Activated effector memory CD4-positive, alpha-beta T cell treated with anti-CD3 and anti-CD28 coated beads, Interleukin-2, amount 50 U/mL, for 16 hours (primary cell): ENCODE measurements around the gene RLIM.
"Not testable (repeated sequence)": the region's sequence is repeated elsewhere in the genome, so short reads cannot be mapped to it uniquely, and the experiment has no call there.

Experiments used
- DNase-seq: peaks from one replicate; pipeline ENCODE4 v3.0.0-alpha.2; 2020

RLIM gene, protein sequence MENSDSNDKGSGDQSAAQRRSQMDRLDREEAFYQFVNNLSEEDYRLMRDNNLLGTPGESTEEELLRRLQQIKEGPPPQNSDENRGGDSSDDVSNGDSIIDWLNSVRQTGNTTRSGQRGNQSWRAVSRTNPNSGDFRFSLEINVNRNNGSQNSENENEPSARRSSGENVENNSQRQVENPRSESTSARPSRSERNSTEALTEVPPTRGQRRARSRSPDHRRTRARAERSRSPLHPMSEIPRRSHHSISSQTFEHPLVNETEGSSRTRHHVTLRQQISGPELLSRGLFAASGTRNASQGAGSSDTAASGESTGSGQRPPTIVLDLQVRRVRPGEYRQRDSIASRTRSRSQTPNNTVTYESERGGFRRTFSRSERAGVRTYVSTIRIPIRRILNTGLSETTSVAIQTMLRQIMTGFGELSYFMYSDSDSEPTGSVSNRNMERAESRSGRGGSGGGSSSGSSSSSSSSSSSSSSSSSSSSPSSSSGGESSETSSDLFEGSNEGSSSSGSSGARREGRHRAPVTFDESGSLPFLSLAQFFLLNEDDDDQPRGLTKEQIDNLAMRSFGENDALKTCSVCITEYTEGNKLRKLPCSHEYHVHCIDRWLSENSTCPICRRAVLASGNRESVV

DNA sequence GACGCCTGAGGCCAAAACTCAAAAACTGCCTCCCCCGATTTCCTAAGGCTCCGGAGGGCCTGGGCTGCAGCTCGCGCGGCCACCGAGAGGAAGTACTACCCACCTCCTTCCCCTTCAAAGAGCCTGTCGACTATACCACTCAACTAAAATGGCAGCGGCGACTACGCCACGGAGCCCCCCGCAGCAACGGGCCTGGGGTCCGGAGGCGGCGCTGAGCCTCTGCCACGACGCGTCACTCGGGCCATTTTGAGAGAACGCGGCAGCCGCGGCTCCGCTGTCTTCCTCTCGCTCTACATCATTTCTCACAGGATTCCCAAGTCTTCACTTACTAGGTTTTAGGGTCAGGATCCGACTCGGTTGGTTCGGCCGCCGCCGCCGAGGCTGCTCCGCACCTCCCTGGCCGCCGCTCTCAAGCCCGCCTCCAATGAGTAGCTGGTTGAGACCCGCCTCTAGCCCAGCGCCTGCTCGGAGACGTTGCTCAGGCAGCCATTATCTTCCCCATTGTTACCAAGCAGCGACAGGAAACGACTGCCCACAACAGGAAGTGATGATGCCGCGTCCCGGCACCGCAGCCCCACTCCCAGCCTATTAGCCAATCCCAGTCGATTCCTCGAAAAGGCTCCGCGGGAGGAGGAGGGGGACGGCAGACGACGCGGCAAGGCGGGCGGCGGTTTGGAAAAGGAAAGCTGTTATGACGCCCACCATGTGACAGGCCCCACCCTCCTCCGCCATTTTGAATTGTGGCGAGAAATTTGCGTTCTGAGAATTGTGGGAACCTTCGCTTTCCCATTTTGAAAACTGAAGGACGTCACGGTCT, at the start of gene RLIM:
Gene RLIM (minus strand): TSS at position 532 of the 817 bp plus-strand sequence. CDS start 18,647 bp downstream, outside the sequence.
- peak; percentile 96 for DNase-seq

DNA sequence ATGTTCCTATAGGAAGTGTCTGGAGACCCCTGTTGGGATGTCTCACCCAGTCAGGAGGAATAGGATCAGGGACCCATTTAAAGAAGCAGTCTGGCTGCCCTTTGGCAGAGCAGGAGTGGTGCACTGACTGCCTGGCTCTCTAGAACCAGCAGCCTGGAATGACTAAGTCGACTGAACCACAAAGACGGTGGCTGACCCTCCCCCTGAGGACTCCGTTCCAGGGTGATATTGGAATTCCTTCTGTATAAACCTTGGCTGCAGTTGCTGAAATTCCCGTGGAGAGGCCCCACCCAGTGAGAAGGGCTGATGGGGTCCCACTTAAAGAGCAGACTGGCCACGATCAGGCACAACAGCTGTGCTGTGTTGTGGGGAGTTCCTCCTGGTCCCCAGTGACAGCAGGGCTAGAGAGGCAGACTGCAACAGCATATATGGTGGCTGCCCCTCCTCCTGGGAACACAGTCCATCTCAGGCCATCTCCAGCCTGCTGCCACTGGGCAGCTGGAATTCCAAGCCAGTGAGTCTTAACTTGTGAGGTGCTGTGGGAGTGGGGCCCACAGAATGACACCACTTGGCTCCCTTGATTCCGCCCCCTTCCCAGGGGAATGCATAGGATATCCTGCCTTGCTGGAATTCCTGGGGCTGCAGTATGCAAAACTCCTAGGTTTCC, 41.8 kb upstream of the RLIM start:
- no peak for DNase-seq

DNA sequence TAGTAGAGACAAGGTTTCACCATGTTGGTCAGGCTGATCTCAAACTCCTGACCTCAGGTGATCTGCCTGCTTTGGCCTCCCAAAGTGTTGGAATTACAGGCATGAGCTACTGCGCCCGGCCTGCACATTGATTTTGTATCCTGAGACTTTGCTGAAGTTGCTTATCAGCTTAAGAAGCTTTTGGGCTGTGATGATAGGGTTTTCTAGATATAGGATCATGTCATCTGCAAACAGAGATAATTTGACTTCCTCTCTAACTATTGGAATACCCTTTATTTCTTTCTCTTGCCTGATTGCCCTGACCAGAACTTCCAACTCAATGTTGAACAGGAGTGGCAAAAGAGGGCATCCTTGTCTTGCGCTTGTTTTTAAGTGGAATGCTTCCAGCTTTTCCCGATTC, 40.5 kb upstream of the RLIM start:
- DNase-seq: not testable (repeated sequence)

DNA sequence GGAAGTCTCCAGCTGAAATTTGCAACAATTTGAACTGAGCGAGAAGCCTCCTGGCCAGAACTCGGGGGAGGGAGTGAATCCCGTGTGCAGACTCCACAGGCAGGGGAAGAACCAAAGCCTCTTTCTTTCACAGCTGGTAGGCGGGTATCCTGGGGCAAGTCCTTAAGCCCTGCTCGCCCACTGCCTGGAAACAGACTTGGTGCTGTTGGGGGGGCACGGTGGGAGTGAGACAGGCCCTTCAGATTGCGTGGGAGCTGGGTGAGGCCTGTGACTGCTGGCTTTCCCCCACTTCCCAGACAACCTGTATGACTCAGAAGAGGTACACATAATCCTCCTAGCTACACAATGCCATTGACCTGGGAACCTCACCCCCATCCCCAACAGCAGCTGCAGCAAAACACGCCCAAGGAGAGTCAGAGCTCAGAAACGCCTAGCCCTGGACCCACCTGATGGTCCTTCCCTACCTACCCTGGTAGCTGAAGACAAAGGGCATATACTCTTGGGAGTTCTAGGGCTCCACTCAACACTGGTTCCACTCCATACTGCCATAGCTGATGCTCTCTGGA, 22.4 kb upstream of the RLIM start:
- no peak for DNase-seq

DNA sequence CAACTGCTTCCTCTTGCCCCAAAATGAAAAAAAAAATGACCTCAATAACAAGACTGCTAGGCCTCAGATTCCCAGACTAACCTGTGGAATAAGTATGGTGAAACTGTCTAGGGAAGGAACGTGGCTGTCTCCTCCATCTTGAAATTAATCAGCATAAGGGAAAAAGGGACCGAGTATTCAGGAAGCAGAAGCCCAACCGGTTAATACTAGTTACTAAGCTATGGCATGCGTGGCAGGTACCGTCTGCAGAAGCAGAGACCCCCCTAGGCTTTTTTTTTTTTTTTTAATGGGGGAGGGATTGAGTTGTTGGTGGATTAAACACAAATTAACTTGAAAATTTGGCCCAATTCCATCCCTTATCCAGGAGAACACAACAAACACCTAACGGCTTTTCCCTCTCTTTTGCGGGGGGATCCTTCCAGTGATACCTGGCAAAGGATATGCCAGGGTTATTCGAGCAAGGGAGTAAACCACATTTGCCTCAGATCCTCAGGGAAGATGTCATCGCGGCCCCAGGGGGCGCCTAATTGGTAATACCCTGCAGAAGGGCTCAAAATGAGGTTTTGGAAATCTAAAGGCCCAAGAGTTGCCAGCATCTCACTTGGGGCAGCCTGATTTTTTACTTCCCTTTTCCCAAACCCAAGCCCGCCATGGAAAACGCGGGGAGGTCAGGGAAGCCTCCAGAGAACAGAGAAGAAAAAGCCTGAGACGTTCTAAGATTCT, 893 bp downstream of the RLIM start:
- DNase-seq: peak; percentile 66

DNA sequence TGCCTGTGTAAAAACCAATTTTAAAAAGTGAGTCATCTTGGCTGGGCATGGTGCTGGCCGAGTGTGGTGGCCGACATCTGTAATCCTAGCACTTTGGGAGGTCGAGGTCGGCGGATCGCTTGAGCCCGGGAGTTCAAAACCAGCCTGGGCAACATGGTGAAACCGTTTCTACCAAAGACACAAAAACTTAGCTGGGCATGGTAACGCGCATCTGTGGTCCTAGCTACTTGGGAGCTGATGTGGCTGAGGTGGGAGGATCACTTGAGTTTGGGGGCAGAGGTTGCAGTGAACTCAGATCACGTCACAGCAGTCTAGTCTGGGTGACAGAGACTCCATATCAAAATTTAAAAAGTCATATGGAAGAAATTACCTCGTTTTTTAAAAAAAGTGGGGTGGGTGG, 7.6 kb downstream of the RLIM start:
- no peak for DNase-seq

DNA sequence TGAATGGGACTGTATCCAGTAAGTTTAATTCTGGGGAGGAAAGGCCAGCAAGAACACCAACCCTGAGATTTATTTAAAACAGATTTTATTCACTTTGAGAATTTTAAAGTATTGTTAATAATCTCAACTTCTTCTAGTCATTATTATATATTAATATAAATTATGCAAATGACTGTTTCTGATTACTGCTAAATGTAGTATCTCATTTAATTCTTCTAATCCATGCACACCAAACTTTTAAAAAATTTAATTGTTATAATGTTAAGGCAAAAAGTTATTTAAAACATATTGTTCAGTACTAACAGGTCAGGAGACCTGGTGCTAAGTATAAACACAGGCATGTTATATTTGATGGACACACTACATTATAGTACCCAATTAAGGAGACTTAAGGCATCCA, 8.1 kb downstream of the RLIM start:
- no peak for DNase-seq

DNA sequence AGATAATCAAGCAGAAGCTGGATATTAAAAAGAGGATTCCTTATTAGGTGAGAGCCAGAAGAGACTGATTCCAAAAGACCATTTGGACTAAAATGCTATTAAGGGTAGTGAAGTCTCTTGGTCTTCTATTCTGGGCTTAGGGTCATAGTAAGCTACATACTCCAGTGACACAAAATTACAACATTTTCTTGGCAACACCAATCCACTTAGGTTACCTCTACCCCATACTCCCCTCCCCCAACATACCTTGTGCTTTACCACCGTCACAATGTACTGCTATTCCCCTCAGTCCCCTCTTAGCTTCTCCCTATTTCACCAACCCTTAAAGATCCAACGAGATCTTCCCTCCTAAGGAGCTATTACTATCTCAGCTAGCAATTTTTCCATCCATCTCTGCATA, 11.4 kb downstream of the RLIM start:
- DNase-seq: no peak

DNA sequence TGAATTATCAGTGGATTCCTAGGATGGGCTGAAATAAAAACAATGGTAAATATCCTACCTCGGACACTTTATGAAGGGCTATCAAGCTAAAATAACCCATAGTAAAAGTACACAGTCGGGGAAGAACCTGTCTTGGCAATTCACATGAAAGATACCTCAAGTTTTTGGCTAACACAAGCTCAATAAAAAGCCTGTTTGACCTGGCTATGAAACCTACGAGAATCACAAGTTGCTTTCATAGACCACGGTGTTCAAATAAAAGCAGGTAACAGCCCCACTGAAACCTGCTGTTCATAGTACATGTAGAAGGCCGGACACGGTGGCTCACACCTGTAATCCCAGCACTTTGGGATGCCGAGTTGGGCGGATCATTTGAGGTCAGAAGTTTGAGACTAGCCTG, 12.3 kb downstream of the RLIM start:
- DNase-seq: no peak

DNA sequence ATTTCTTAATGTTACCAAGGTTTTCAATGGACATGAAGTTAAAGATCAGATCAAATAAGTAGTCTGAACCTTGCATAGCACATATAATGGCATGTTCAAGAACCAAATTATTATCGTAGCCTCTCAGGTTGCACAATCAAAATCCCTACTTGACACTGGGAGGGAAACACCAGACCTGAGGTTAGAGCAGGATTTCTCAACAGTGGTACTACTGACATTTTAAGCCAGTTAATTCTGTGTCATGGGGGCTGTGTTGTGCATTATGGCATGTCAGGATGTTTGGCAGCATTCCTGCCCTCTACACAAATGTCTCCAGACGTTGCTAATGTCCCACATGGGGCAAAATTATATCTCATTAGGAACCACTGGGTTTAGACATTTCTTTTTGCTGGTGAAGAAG, 20.8 kb downstream of the RLIM start:
- DNase-seq: no peak

DNA sequence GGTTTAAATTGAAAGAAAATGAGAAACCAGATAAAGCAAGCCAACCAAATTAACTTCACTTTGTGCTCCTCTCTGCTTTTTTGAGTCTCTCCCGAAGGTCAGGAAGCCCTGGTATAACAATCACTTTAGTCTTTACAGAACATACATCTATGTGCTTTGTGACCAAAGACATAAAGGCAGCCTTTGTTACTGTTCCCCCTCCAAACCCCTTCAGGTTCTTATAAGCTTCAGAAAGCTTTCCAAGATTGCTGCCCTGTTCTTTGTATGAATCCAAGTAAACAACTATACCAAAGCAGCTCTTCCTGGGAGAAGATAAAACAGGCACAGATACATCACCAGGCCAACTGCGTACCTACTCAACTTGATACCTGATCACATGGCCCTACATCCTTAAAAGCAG, 28.7 kb downstream of the RLIM start:
- no peak for DNase-seq

DNA sequence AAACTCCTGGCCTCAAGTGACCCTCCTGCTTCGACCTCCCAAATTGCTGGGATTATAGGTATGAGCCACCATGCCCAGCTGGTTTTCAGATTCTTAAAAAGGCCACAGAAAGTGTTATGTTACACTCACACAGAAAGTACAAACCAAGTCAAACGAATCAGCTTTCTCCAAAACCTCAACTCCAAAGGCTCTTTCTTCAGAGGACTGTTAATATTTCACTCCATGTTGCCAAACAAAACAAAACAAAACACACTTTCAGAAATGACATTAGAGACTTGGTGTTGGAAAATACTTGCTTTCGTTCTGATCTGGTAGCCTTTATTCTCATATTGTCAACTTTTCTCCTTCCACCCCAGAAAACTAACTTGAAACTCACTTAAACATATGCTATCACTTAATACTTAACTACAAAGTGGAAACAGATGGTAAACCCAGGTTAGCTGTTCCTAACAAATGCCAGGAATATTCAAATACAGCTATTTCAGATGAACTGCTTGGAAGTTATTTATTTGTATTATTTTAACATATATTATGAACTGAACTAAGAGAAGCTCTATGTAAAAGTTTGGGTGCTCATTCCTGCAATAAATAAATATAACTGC, 34.7 kb downstream of the RLIM start:
- no peak for DNase-seq

DNA sequence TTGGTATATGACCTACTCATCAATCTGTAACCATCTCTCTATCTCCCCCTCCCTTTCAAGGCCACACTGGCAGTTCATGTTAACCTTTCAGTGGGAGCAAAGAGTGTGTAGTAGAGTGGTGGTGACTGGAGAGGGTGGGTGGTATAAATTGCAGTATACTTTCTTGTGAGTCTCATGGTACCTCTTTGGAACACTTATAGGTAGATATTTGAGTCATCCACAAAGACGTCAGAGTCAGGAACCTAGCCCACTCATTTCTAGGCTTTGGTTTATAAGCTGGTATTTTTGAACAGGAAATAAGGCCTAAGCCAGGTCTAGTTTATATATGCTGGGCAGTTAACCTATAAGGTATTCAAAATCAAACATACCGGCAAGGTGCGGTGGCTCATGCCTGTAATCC, 36.3 kb downstream of the RLIM start:
- no peak for DNase-seq

DNA sequence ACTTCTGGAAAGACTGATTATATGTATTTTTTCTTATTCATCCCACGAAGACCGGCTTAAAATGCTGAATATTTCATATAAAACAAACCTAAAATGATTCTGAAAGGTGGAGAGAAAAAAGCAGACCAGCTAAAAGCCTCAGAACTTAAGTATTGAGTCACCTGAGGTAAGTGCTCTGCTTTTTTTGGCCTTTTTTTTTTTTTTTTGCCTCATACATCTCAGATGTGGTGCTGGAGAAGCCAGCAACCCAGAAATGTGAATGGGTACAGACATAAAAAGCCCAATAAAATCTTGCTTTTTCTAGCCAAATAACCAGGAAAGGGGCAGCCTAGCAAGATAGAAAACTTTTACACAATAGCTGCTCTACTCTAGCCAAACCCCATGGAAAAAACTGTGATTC, 57.0 kb downstream of the RLIM start:
- DNase-seq: no peak

DNA sequence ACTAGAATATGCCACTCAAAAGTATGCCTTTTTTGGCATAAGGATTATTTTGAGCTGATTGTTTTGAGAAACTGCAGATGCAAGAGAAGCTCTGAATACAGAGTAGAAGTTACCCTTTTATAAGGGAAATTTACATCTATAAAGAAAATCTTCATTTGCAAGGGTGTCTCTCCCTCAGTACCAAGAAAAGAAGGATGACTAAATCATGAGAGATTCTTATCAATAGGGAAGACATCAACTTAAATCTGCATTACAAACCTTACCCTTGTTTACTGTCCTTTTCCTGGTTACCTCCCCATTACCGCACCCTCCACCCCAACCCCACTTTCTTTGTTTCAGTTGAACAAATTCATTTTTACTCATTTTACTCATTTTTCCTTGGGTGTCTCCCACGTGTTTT, 62.5 kb downstream of the RLIM start:
- no peak for DNase-seq

DNA sequence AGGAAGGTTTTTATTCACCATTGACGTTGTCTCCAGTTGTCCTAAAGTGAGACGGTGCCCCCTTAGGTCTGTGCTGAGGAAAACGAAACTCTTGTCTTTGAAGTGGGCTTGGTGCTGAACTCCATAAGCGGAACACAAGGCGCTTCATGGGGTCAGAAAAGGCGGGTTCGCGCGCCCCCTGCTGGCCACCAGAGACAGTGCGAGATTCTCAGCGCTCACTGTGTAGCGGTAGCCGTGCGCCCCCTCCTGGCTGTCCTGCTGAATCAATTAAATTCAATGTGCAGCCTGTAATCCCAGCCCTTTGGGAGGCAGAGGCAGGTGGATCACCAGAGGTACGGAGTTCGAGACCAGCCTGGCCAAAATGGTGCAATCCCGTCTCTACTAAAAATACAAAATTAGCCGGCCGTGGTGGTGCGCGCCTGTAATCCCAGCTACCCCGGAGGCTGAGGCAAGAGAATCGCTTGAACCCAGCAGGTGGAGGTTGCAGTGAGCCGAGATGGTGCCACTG, 64.1 kb downstream of the RLIM start:
- peak; percentile 94 for DNase-seq

DNA sequence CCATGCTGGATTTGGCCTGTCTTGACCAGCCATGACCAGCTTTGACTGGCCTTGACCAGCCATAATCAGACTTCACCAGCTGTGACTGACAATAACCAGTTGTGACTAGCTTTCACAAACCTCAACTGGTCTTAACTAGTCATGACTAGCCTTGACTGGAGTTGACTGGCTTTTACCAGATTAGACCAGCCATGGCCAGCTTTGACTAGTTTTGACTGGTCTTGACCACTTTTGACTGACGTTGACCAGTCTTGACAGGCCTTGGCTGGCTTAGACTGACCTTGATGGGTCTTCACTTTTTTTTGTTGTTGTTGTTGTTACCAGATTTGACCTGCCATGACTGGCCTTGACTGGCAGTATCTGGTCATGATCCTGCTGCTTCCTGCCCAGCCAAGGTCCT, 67.4 kb downstream of the RLIM start:
- no peak for DNase-seq

DNA sequence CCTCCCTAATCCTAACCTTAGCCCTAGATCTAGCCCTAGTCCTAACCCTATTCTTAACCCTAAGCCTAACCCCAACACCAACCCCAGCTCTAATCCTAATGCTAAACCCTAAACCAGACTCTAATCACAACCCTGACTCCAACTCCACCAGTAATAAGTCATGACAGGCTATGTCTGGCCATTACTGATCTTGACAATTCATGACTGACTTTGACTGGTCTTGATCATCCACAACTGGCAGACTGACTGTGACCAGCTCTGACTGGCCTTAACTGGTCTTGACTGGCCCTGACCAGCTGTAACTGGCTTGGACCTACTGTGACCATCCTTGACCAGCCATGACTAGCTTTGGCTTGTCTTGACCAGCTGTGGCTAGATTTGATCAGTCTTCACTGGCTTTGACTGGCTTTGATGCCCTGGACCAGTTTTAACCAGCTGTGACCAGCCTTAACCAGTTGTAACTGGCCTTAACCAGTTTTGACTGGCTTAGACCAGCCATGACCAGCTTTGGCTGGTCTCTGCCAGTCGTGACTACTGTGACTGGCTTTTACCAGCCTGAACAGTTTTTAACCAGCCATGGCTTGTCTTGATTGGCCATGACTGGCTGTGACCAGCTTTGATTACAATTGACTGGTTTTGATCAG, 68.4 kb downstream of the RLIM start:
- no peak for DNase-seq

DNA sequence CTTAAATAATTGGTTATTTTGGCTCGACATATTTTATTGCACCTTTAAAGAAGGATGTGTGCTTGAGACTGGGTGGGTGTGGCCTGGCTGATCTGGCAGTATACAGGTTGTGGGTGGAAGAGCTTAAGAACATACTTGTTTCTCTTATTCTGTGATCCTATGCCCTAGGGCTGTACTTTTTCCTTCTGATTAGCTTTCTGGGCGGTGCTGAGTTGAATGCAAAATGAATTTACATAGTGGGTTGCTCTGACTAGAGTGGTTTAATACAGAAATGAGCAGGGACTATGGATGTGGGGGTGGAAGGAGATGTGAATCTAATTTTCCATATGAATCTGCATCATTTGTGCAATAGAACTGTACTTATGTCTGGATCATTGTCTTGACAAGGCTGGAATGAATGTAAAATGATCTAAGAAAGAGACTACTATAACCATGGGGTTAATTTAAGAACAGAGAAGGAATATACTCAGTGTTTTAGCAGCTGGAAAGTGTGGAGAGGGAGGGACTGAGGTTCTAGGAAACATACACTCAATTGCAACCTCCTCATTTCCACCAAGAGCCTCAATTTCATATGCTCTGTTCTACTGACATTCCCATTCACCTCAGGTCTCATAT, 73.7 kb downstream of the RLIM start:
- DNase-seq: no peak

DNA sequence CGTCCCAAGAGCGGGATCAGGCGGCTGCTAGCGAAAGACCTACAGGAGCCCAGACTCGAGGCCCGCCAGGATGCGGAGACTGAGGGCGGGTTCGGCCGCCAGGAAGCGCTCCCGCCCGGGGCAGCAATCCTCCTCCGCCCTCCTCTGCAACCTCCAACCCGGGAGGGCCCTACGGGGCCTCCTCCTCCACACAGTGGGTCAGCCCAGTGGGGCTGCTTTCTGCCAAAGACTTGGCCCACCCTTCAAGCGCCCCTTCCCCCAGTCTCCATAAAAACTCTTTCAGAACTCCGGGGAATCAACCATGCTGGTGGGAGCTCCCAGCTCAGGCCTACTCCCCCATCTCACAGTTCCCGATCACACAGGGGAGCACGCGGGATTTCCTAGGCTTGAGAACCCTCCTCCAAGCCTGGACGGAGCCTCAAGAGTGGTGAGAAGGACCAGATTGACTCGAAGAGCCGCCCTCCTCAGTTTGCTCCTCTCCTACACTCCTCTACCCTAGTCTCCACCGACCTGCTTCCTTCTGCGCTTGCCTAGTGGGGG, 77.5 kb downstream of the RLIM start:
- DNase-seq: no peak
